Subcutaneous adipose tissue (tissue), 4 donors: Measurements from ENCODE around the gene CDC25B. TPM values are rescaled to one million over a fixed set of nuclear protein-coding genes. Genes with fewer than 3 reads are reported as not detected.

Experiments used
- CTCF ChIP-seq: fragments of 450-650 bp; IDR thresholded peaks from one replicate; pipeline ENCODE4 v1.5.1; 2016; ENCODE audit warnings: low read depth, mild to moderate bottlenecking, control low read depth, antibody characterized with exemption, moderate library complexity
- total RNA-seq, 4 donors: library from RNA; depleted of rRNA; stranded (reverse); fragments of >200 nt; gene quantifications; one replicate each; pipeline ENCODE4 v1.1.0, GENCODE V29; 2016

Gene CDC25B
- total RNA-seq, 4 donors from 2014 or later, result 14.7 to 25.6 (median 19.2) TPM

DNA sequence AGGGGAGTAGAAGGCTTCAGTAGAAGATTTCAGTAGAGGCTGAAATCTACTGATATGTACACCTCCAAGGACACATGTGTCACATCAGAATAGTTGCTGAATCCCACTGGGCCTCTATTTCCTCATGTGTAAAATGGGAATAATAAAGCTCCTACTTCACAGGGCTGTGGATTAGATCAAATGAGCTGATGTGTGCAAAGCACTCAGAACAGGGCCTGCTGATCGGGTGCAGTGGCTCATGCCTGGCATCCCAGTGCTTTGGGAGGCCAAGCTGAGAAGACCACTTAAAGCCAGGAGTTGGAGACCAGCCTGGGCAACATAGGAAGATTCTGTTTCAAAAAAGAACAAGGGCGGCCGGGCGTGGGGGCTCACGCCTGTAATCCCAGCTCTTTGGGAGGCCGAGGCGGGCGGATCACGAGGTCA lies 16.2 kb downstream of the CDC25B start:
- no peak for TF ChIP-seq CTCF

GRCh38 chr20:3812975-3813847 lies 17.1 kb downstream of the CDC25B start:
- TF ChIP-seq CTCF, result no peak

GRCh38 chr20:3813848-3814581 lies 17.9 kb downstream of the CDC25B start:
- TF ChIP-seq CTCF, result no peak

GRCh38 chr20:3814928-3815495 lies 18.9 kb downstream of the CDC25B start:
- no peak for TF ChIP-seq CTCF

GRCh38 chr20:3815703-3816315 lies 19.7 kb downstream of the CDC25B start:
- no peak for TF ChIP-seq CTCF

DNA sequence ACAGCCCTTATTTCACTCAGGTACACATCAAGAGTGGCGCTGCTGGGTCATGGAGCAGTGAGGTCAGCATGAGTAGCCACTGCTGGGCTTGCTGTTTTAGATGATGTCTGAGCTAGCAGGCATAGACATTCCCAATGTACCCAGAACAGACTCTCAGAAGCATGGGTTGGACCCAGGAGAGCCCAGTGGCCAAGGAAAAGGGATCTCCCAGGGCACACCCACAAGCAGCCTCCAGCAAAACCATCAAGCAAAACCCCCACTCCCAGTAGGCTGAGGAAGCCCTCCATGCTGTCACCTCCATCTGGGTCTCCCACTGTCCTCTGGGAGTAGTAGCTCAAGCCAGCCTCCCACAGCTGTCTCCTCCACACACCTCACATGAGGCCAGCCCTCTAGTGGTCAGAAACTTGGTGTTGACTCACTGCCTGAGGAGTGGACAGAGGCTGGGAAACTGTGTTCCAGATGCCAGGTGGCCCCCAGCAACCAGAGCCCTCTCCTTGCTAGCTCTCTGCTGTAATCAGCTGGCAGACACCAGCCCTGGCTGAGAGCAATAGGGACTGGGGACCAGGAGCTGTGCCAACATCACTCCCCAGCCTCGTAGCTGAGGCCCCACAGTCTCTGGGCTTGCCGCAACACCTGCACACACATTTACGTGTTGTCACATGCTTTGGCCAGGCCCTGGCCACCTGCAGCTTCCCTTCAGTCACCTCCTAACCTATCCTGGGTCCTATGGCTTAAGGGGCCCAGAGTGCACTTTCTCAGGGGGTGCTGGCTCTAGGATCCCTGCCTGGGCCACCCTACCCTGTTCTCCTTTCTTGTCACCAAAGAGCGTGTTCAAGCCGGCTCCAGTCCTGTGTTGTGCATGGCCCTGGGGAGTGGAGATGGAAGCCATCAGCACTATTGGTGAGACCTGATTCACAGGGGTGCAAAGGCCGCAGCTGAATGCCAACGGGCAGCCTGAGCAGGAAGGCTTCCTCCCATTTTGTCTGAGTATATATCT lies 22.3 kb downstream of the CDC25B start:
- TF ChIP-seq CTCF, result no peak
